ENCODE data around the gene HAGH.

HAGH gene

GRCh38 chr16:1818873-1819525 is 7.6 kb downstream of the HAGH start:
- H3K27ac ChIP-seq (ENCODE audit: extremely low read depth, low read depth, low read length) = no peak overlapping the region
- no peaks in the 10 kb centered on the region for H3K9me3 ChIP-seq (ENCODE audit: control insufficient read depth, insufficient read depth, low read depth, low read length)
- no peak overlapping the region for H3K4me3 ChIP-seq (ENCODE audit: low read depth, low read length)
- POLR2A ChIA-PET = no interaction called here
- H3K4me1 ChIP-seq (ENCODE audit: control insufficient read depth, insufficient read depth, low read length) = no peaks in the 10 kb centered on the region
- peaks cover 0 to 67% of the 10 kb centered on the region in 2 experiments; a peak in 2 of 3 replicates for H3K36me3 ChIP-seq (ENCODE audit: control insufficient read depth in 2 of 2, insufficient read depth in 1 of 2, low read length in 2 of 2)
- TF ChIP-seq ZNF513 (tag by site-specific recombination; IDR thresholded peaks at IDR 0.05) (no peak), SCRT1 (tag by site-specific recombination; IDR thresholded peaks at IDR 0.05; ENCODE audit: borderline replicate concordance) (0 out of 2 replicates have a peak, but pooled peaks have one; percentile 2)
- CTCF ChIA-PET = no interaction called here

- Histone ChIP-seq H3K4me1 (ENCODE audit: control insufficient read depth, insufficient read depth, low read length) (no peaks in the 10 kb centered on the region), H3K27ac (ENCODE audit: extremely low read depth, low read depth, low read length) (no peak overlapping the region), H3K36me3 (ENCODE audit: control insufficient read depth in 2 of 2, insufficient read depth in 1 of 2, low read length in 2 of 2) (peaks cover 0 to 73% of the 10 kb centered on the region in 2 experiments; a peak in 2 of 3 replicates), H3K4me3 (ENCODE audit: low read depth, low read length) (no peak overlapping the region), H3K9me3 (ENCODE audit: control insufficient read depth, insufficient read depth, low read depth, low read length) (no peaks in the 10 kb centered on the region)
- ChIA-PET POLR2A (no interaction called here), CTCF (no interaction called here)
- TF ChIP-seq SCRT1 (tag by site-specific recombination; IDR thresholded peaks at IDR 0.05; ENCODE audit: borderline replicate concordance) (peak; percentile 80), GLIS2 (tag by site-specific recombination; IDR thresholded peaks at IDR 0.05) (0 out of 2 replicates have a peak, but pooled peaks have one; percentile 24), ZNF280D (tag by site-specific recombination; IDR thresholded peaks at IDR 0.05) (no peak), SCRT2 (tag by site-specific recombination; IDR thresholded peaks at IDR 0.05) (peak; percentile 86)
Observed at GRCh38 chr16:1818204-1818872, 8.3 kb downstream of the HAGH start.

- no peak overlapping the region for H3K27ac ChIP-seq (ENCODE audit: extremely low read depth, low read depth, low read length)
- TF ChIP-seq ZNF37A (tag by site-specific recombination; IDR thresholded peaks at IDR 0.05) (no peak), ZSCAN30 (tag by site-specific recombination; IDR thresholded peaks at IDR 0.05) (no peak), ZSCAN5A (tag by site-specific recombination; IDR thresholded peaks at IDR 0.05) (no peak), ZNF830 (tag by site-specific recombination; IDR thresholded peaks at IDR 0.05; ENCODE audit: low read depth) (no peak), ZNF148 (tag by site-specific recombination; IDR thresholded peaks at IDR 0.05; ENCODE audit: borderline replicate concordance) (no peak), ZNF292 (tag by site-specific recombination; IDR thresholded peaks at IDR 0.05; ENCODE audit: borderline replicate concordance, low read depth) (no peak)
- H3K4me3 ChIP-seq (ENCODE audit: low read depth, low read length) = no peak overlapping the region
- ChIA-PET CTCF (no interaction called here), POLR2A (no interaction called here)
- no peaks in the 10 kb centered on the region for H3K9me3 ChIP-seq (ENCODE audit: control insufficient read depth, insufficient read depth, low read depth, low read length)
- no peaks in the 10 kb centered on the region for H3K4me1 ChIP-seq (ENCODE audit: control insufficient read depth, insufficient read depth, low read length)
- peaks cover 0 to 74% of the 10 kb centered on the region in 2 experiments; a peak in 2 of 3 replicates for H3K36me3 ChIP-seq (ENCODE audit: control insufficient read depth in 2 of 2, insufficient read depth in 1 of 2, low read length in 2 of 2)
Observed at GRCh38 chr16:1817716-1818115, 8.9 kb downstream of the HAGH start.

Data from HEK293 (cell line).